Vagina (tissue), 2 donors: ENCODE results near the gene LY6G6D. TPM values are rescaled to one million over a fixed set of nuclear protein-coding genes. Genes with fewer than 3 reads are reported as not detected.

Source experiments
- DNase-seq, 2 donors: peaks; one replicate each; pipeline ENCODE4 v3.0.0-alpha.2; 2017; ENCODE audit errors: extremely low spot score in 2 of 2
- H3K27ac ChIP-seq: fragments of 200-600 bp; sonication (generic); one replicate; pipeline ENCODE4 v1.5.1; 2019
- H3K27me3 ChIP-seq: fragments of 200-600 bp; sonication (generic); one replicate; pipeline ENCODE4 v1.5.1; 2019
- H3K36me3 ChIP-seq, 2 donors: fragments of 200-600 bp; sonication (generic); one replicate each; pipeline ENCODE4 v1.5.1; 2017 to 2019
- H3K4me1 ChIP-seq: fragments of 200-600 bp; sonication (generic); one replicate; pipeline ENCODE4 v1.5.1; 2019
- H3K4me3 ChIP-seq, 2 donors: fragments of 200-600 bp; sonication (generic); 1 replicate in 1 of 2; 2 replicates in 1 of 2; pipeline ENCODE4 v1.5.1; 2016 to 2019
- H3K9me3 ChIP-seq: fragments of 200-600 bp; sonication (generic); one replicate; pipeline ENCODE4 v1.5.1; 2019
- CTCF ChIP-seq, 3 experiments: fragments of 450-650 bp in 2 of 3; fragments of 200-600 bp in 1 of 3; sonication (generic) in 1 of 3; IDR thresholded peaks; one replicate each; pipeline ENCODE4 v1.5.1; 2017 to 2019; ENCODE audit warnings: antibody characterized with exemption in 3 of 3, mild to moderate bottlenecking in 2 of 3, moderate library complexity in 2 of 3
- POLR2A ChIP-seq, 2 donors: fragments of 450-650 bp; IDR thresholded peaks; one replicate each; pipeline ENCODE4 v1.6.1; 2017; ENCODE audit warnings: antibody characterized with exemption in 2 of 2, mild to moderate bottlenecking in 2 of 2, moderate library complexity in 2 of 2
- POLR2AphosphoS5 ChIP-seq, 2 donors: sonication (generic); formaldehyde crosslinking; IDR thresholded peaks; one replicate each; pipeline ENCODE4 v1.9.0; 2017; ENCODE audit warnings: antibody characterized with exemption in 2 of 2, mild to moderate bottlenecking in 2 of 2, low read depth in 1 of 2; ENCODE audit not compliant: insufficient read depth in 1 of 2
- intact Hi-C: fragments of 100-400 bp; cut with DNase I; formaldehyde crosslinking; loops from one replicate; pipeline ENCODE4 v1.15.1; 2023
- total RNA-seq: library from RNA; depleted of rRNA; stranded (reverse); fragments of >200 nt; gene quantifications from one replicate; pipeline ENCODE4 v1.2.3, GENCODE V29; 2016

The LY6G6D gene
- total RNA-seq, 1 donor from 2014 or later: not detected

- Histone ChIP-seq H3K4me3 (no peak overlapping the region), H3K9me3 (no peaks in the 10 kb centered on the region), H3K27ac (no peak overlapping the region), H3K36me3 (peaks cover 0 to 64% of the 10 kb centered on the region in 2 donors), H3K4me1 (peaks cover 5% of the 10 kb centered on the region), H3K27me3 (no peaks in the 10 kb centered on the region)
- TF ChIP-seq POLR2AphosphoS5 (IDR thresholded peaks at IDR 0.05; ENCODE audit: insufficient read depth in 1 of 2, low read depth in 1 of 2) (no peak), CTCF (IDR thresholded peaks at IDR 0.05) (no peak), POLR2A (IDR thresholded peaks at IDR 0.05) (no peak)
- no peak for DNase-seq
- intact Hi-C loops: loop anchor here (10.0 kb wide), 1 partner anchor 47 kb away; the partner anchor contains the start of gene CLIC1
These were observed 27.1 kb upstream of the LY6G6D start for GRCh38 chr6:31687860-31688693.

- no peaks in the 10 kb centered on the region for H3K27me3 ChIP-seq
- H3K27ac ChIP-seq: no peak overlapping the region
- intact Hi-C loops: loop anchor here (10.0 kb wide), 1 partner anchor 45 kb away; the partner anchor contains the start of gene CLIC1
- H3K4me1 ChIP-seq: no peaks in the 10 kb centered on the region
- no peak overlapping the region for H3K4me3 ChIP-seq
- H3K36me3 ChIP-seq: peaks cover 0 to 75% of the 10 kb centered on the region in 2 donors
- no peaks in the 10 kb centered on the region for H3K9me3 ChIP-seq
- DNase-seq: no peak
- TF ChIP-seq POLR2AphosphoS5 (IDR thresholded peaks at IDR 0.05; ENCODE audit: insufficient read depth in 1 of 2, low read depth in 1 of 2) (no peak), CTCF (IDR thresholded peaks at IDR 0.05) (no peak), POLR2A (IDR thresholded peaks at IDR 0.05) (no peak)
These were observed 25.7 kb upstream of the LY6G6D start for GRCh38 chr6:31689249-31690110.

- H3K27ac ChIP-seq: no peak overlapping the region
- H3K27me3 ChIP-seq: no peaks in the 10 kb centered on the region
- H3K4me3 ChIP-seq: no peak overlapping the region
- peaks cover 0 to 85% of the 10 kb centered on the region in 2 donors for H3K36me3 ChIP-seq
- TF ChIP-seq CTCF (IDR thresholded peaks at IDR 0.05): no peak
- no peak for TF ChIP-seq POLR2A (IDR thresholded peaks at IDR 0.05)
- no peak for TF ChIP-seq POLR2AphosphoS5 (IDR thresholded peaks at IDR 0.05; ENCODE audit: insufficient read depth in 1 of 2, low read depth in 1 of 2)
- intact Hi-C loops: no loop called here
- no peak for DNase-seq
- H3K9me3 ChIP-seq: no peaks in the 10 kb centered on the region
- H3K4me1 ChIP-seq: no peaks in the 10 kb centered on the region
These were observed 24.7 kb upstream of the LY6G6D start for GRCh38 chr6:31690231-31691077.

- Histone ChIP-seq H3K4me3 (no peak overlapping the region), H3K9me3 (no peaks in the 10 kb centered on the region), H3K36me3 (peaks cover 0 to 91% of the 10 kb centered on the region in 2 donors), H3K27ac (no peak overlapping the region), H3K27me3 (no peaks in the 10 kb centered on the region), H3K4me1 (no peaks in the 10 kb centered on the region)
- TF ChIP-seq POLR2A (IDR thresholded peaks at IDR 0.05): no peak
- TF ChIP-seq POLR2AphosphoS5 (IDR thresholded peaks at IDR 0.05; ENCODE audit: insufficient read depth in 1 of 2, low read depth in 1 of 2): no peak
- no peak for TF ChIP-seq CTCF (IDR thresholded peaks at IDR 0.05)
- intact Hi-C loops: no loop called here
- no peak for DNase-seq
These were observed 24.1 kb upstream of the LY6G6D start for GRCh38 chr6:31691078-31691463.
